HT-29 (cell line): ENCODE results near the gene BIRC5. TPM values are rescaled to one million over a fixed set of nuclear protein-coding genes. Genes with fewer than 3 reads are reported as not detected.
"Not testable (repeated sequence)": the region's sequence is repeated elsewhere in the genome, so short reads cannot be mapped to it uniquely, and the experiment has no call there.

Experiments used
- DNase-seq: peaks from one replicate; pipeline ENCODE4 v3.0.0-alpha.2; 2015; ENCODE audit warnings: low spot score
- total RNA-seq: library from RNA; depleted of rRNA; stranded (reverse); fragments of >200 nt; shearing (Covaris generic); gene quantifications from 2 replicates; pipeline ENCODE4 v1.2.3, GENCODE V29; 2014; rRNA removed

Gene BIRC5
- 78.3 and 114 TPM in 2 replicates for total RNA-seq

- peak; percentile 89 for DNase-seq
Observed at GRCh38 chr17:78214016-78214705, at the start of gene BIRC5. Gene BIRC5 (plus strand): TSS chr17:78214253. CDS start chr17:78214317, 64 bp downstream.

- no peak for DNase-seq
Observed at GRCh38 chr17:78164748-78165607, 49.1 kb upstream of the BIRC5 start.

- no peak for DNase-seq
Observed at GRCh38 chr17:78166416-78166815, 47.6 kb upstream of the BIRC5 start.

- peak; percentile 88 for DNase-seq
Observed at GRCh38 chr17:78168242-78168902, 45.7 kb upstream of the BIRC5 start, which contains the start of gene SYNGR2. Gene SYNGR2 (plus strand): TSS chr17:78168581. CDS start chr17:78168617, 36 bp downstream.

- DNase-seq: peak; percentile 82
Observed at GRCh38 chr17:78168903-78169793, 44.9 kb upstream of the BIRC5 start.

GRCh38 chr17:78170692-78171590 lies 43.1 kb upstream of the BIRC5 start:
- no peak for DNase-seq

- not testable (repeated sequence) for DNase-seq
Observed at GRCh38 chr17:78171591-78172248, 42.3 kb upstream of the BIRC5 start.

- peak; percentile 43 for DNase-seq
Observed at GRCh38 chr17:78172249-78173051, 41.6 kb upstream of the BIRC5 start.

GRCh38 chr17:78173097-78173715 lies 40.8 kb upstream of the BIRC5 start:
- DNase-seq: no peak

GRCh38 chr17:78174346-78174869 lies 39.6 kb upstream of the BIRC5 start:
- peak; percentile 93 for DNase-seq

GRCh38 chr17:78174870-78175642 lies 39.0 kb upstream of the BIRC5 start:
- peak; percentile 81 for DNase-seq

- no peak for DNase-seq
Observed at GRCh38 chr17:78175643-78175981, 38.4 kb upstream of the BIRC5 start.

- peak; percentile 71 for DNase-seq
Observed at GRCh38 chr17:78176548-78177025, 37.5 kb upstream of the BIRC5 start.

GRCh38 chr17:78179372-78179771 lies 34.7 kb upstream of the BIRC5 start:
- DNase-seq: no peak

- DNase-seq: no peak
Observed at GRCh38 chr17:78180083-78180482, 34.0 kb upstream of the BIRC5 start.

- no peak for DNase-seq
Observed at GRCh38 chr17:78180508-78180907, 33.5 kb upstream of the BIRC5 start.

GRCh38 chr17:78182504-78182903 lies 31.5 kb upstream of the BIRC5 start:
- no peak for DNase-seq
